Measurements from ENCODE around the gene DIDO1.

The DIDO1 gene

GRCh38 chr20:62907384-62908317 is 18.7 kb downstream of the DIDO1 start:
- DNase-seq, result no peak

DNA sequence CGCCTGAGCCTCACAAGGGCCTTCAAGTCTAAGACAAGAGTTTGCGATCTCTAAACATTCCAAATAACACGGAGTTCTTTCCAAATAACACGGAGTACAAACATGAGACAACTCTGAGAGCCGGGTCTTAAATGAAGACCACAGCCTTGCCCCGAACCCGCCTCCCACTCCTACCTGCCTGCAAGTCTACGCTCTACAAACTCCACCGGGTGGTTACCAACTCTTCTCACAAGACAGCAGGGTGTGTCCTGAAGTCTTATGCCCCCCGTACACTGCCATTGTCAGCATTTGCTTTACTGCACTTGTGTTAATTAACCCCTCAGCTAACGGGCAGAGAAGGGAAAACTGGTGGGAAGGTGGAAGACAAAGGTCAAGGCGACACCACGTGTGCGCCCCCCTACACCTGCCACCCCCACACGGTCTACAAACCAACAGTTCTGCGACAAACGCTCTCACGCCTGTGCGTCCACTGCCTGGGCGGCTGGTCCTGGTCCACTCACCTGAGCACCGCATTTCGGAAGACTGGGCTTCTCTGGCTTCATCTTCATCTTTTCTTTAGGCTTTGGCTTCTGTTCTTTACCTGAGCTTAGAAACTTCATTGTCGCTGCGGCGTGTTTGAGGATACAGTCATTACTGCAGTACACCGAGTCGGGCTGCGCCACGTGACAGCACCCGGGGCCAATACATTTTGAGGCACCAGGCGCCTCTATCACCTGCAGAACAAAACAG is 19.5 kb downstream of the DIDO1 start:
- no peak for DNase-seq

GRCh38 chr20:62906209-62906608 is 20.1 kb downstream of the DIDO1 start:
- DNase-seq, result no peak

GRCh38 chr20:62905536-62906117 is 20.7 kb downstream of the DIDO1 start:
- DNase-seq, result no peak

GRCh38 chr20:62902926-62903615 is 23.2 kb downstream of the DIDO1 start:
- no peak for DNase-seq

DNA sequence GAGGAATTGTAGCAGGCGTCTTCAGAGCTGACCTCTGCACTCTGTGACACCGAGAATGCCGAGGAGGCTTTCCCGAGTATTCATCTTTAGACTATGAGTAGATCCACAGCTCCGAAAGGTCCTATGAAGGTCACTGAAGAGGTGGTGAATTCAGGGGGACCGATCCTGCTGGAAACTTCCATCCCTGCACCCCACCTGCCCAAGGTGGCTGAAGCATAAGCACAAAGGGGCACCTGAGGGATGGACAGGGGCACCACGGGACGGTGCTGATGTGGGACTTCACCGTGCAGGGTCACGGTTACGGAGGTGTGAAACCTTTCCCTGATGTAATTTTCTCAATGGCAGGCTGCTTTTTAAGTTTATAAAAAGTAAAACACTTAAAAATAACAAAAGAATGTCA is 24.4 kb downstream of the DIDO1 start:
- DNase-seq, result no peak

GRCh38 chr20:62900692-62901584 is 25.4 kb downstream of the DIDO1 start:
- DNase-seq, result no peak

DNA sequence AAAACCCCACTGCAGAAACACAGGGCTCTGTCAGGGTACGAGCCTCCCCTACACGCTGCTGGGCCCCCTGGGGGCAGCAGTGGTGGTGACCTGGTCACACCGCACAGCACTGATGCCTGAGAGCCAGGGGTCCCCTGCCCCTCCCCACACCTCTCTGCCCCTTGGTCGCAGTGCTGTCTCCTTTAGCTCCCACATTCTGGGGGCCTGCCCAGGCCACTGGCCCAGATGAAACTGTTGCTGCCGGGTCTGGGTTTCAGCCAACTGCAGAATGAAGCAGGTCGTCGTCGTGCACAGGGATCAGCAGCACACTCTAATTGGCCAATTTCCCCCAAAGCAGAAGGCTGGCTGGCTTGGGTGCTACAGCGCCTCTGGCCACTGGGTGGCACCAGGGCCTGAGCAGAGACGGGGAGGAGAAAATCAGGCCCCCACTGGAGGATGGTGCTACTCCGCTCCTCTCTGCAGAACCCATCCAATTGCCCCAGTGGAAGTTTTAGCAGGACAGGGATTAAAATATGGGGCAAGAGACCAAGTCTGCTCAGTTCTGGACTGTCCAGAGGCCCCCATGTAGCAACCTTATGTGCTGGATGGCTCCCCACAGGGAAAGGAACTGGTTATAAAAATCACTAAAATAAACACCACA is 26.1 kb downstream of the DIDO1 start:
- DNase-seq, result no peak

GRCh38 chr20:62899633-62900051 is 26.7 kb downstream of the DIDO1 start:
- no peak for DNase-seq

DNA sequence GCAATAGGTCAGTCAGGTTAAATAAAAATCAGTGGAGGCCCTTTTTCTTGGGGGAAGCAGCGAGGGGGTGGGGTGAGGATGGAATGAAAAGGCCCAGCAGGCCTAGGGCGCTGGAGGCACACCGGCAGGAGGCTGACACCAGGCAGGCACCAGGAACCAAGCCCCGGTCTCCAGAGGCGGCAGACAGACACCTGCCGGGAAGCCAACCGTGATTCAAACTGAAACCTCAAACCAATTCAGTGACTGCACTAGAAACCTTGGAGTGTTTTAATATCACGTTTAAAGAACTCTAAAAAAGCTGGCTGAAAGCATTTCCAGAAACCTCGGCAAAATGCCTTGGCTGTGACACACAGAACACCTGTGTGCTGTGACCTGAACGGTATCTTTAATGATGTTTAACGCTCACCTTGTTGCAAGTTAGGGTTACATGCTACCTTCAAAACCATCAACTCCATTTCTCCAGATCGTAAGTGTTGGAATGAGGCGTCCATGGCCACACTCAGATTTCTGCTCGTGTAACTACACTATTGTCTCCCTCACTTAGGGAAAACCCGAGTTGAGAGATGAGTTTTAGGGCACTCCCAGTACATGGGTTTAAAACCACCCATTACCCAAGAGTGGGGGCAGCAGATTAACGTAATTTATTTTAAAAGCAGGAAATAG is 27.2 kb downstream of the DIDO1 start:
- DNase-seq, result no peak

DNA sequence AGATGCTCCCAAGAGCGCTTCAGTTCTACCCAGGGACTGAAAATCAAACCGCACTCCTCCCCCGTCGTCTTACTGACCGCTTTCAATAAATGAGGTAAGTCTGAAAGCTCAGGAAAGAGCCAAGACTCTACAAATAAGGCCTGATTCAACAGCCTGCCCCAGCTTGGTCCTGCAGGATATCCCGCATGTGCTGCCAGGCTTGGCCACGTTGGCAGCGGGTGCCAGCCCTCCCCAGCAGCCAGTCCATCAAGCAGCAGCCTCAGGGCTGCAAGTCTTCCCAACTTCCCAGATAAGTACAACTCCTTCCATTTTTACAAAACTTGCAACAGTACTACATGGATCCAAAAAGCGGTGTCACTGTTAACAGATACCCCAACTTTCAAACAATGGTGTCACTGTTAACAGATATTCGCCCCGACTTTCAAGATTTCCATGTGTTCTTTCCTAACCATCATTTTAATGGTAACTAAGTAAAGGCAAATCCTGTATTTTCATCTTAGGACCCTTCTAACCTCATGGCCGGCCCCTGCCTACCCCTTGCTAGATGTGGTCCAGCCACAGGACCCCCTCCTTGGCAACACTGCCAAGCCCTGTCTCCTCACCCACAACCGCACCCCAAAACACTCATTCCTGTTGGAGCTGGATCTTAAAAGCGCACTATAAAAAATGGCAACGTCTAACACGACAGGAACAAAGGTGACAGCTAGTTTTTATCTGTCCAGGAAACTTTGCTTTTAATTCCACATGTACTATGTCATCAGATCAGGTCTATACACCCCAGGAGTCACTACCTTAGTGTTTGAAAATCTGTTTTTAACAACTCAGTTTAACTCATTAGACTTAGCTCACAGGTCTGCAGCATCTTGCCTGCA is 28.0 kb downstream of the DIDO1 start:
- no peak for DNase-seq

DNA sequence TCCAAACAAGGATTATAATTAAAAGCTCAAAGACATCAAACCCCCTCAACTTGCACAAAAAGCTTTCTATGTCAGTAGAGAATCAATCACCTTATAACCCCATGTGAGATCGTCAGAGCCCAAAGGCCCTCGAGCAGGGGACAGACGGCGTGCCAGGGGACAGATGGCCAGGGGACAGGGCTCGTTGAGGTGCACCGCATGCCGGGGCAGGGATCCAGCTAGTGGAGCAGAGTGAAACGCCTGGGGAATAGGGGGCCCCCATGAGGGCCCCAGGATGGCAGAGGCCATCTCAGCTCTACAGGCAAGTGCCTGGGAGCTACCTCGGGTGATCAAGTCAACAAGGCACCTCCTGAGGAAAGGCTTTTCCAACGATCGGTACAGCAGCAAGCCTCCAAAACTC is 28.6 kb downstream of the DIDO1 start:
- DNase-seq, result no peak

DNA sequence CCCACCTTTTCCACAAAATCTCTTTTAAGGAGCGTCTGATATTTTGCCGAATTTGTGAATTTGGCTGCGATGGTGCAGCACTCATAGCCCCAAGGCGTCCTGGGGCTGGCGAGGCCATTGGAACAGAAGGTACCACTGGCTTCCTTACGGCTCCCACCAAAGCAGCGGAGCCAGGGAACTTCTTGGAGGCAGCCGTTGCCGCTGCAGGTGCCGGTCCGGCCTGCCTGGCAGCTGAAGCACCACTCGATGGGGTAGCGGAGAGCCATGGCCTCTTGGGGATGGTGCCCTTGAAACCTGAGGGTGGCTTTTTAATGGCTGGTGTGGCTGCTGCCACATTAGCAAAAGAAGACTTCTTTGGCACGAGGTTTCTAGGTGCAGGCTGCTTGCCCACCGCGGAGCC is 29.8 kb downstream of the DIDO1 start:
- no peak for DNase-seq

DNA sequence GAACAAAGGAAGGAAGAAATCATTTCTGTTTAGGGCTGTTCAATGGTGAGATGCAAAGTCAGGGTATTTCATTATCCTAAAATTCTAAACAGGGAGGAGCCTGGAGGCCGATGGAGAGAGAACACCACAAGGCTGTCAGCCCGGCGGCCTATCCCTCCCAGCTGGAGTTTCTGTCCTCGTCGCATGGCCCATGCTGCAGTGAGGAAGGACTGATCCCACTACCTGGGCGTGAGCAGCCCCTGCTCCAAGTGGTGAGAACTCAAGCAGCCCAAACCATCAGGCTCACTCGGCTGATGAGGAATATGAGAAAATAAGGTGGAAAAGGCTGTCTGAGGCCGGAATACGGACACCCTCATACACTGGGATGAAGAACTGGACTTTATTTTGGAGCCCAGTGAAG is 30.8 kb downstream of the DIDO1 start:
- DNase-seq, result no peak

GRCh38 chr20:62894261-62894660 is 32.0 kb downstream of the DIDO1 start:
- DNase-seq, result no peak

DNA sequence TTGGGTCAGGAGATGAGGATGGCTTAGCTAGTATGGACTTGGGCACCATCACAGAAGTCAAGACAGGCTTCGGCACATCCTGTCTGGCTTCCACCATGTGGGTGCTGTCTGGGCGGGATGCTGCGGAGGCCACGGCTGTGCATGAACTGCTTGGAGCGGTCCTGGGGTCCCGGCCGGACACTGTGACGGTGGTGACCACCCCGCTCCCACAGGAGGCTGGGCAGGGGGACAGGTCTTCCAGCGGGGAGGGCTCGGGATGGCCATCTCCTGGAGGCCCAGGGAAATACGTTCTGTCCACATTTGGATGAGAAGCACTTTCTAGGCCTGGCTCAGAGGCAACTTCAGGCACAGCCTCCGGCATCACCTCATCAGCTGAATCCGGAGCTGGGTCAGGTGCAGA is 32.6 kb downstream of the DIDO1 start:
- DNase-seq, result no peak

- DNase-seq, result no peak
These were observed 33.7 kb downstream of the DIDO1 start for GRCh38 chr20:62892348-62893304.

DNA sequence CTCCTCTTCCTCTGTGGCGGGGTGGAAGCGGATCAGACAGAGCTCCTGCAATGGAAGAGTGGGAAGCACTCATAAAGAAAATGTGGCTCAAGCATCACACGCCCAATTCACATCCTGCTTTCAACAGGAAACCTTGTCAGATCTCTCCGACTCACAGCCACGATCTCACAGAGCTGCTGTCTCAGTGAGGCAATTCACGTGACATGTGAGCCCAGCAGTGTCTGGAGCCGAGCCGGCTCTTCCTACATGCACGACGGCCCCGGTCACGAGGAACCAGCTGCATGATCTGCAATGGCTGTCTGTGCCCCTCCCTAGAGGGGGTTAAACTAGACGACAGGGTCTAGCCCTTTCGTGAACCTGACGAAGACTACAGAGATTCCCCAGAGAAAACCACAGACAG is 35.2 kb downstream of the DIDO1 start:
- DNase-seq, result no peak

DNA sequence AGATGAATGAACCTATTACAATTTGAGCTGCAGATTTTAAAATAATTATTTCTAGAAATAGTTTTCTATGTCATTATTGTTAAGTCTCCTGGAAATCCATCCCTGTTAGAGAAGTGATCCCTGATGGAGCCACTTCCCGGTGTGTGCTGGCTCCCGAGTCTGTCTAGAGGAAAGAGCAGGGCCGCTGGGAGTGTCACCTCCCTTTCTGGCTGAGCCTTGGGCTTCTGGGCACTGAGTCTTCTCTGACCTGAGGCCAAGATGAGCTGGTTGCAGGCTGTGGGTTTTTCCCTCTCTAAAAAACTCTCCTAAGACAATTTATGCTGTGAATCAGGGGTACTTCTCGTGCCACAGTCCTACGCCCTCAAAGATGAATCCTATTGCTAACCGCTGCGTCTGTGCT is 35.9 kb downstream of the DIDO1 start:
- DNase-seq, result no peak
